Left lung (tissue), 10 donors: ENCODE measurements around the gene PIWIL1. TPM values are rescaled to one million over a fixed set of nuclear protein-coding genes. Genes with fewer than 3 reads are reported as not detected.

Experiments used
- ATAC-seq: fragments of 200-7000 bp; cut with Tn5 transposase; one replicate; pipeline ENCODE4 v1.9.1; 2020; ENCODE audit warnings: moderate library complexity
- DNase-seq, 4 donors: peaks; one replicate each; pipeline ENCODE4 v3.0.0-alpha.2; 2013 to 2020
- H3K27ac ChIP-seq, 2 donors: fragments of 200-600 bp; sonication (generic) in 1 of 2; one replicate each; pipeline versions ENCODE4 v1.5.0 to v1.8.0; 2020 to 2021
- H3K27me3 ChIP-seq, 2 donors: fragments of 200-600 bp; sonication (generic) in 1 of 2; one replicate each; pipeline versions ENCODE4 v1.5.0 to v1.8.0; 2020 to 2021
- H3K36me3 ChIP-seq, 2 donors: fragments of 200-600 bp; sonication (generic) in 1 of 2; one replicate each; pipeline versions ENCODE4 v1.5.0 to v1.8.0; 2020 to 2021
- H3K4me1 ChIP-seq, 2 donors: fragments of 200-600 bp; one replicate each; pipeline ENCODE4 v1.8.0; 2021
- H3K4me3 ChIP-seq, 2 donors: fragments of 200-600 bp; sonication (generic) in 1 of 2; one replicate each; pipeline versions ENCODE4 v1.5.0 to v1.8.0; 2020 to 2021; ENCODE audit warnings: mild to moderate bottlenecking in 1 of 2
- H3K9me3 ChIP-seq, 2 donors: fragments of 200-600 bp; sonication (generic) in 1 of 2; one replicate each; pipeline versions ENCODE4 v1.5.0 to v1.8.0; 2020 to 2021
- intact Hi-C, 2 donors: fragments of 100-400 bp; cut with DNase I; formaldehyde crosslinking; loops; one replicate each; pipeline versions ENCODE4 v1.11.2 to v1.14.2; 2022
- polyA plus RNA-seq, 6 donors: library from polyadenylated mRNA; unstranded; fragments of 120-200 nt; gene quantifications; one replicate each; pipeline ENCODE4 v1.2.1, GENCODE V29; 2013; ENCODE audit not compliant: insufficient read length in 6 of 6
- total RNA-seq, 2 donors: library from RNA; stranded (reverse); fragmentation: NEBNext Ultra II Directional; extraction: Animal tissue kit (Norgen Biotek cat#: 25700); gene quantifications; one replicate each; pipeline ENCODE4 v1.2.1, GENCODE V29; 2021
- TF ChIP-seq, protein P1 (sequence below), 2 donors: fragments of 200-600 bp; sonication (generic) in 1 of 2; IDR thresholded peaks; one replicate each; pipeline versions ENCODE4 v1.5.0 to v1.8.0; 2021; ENCODE audit warnings: antibody characterized with exemption in 2 of 2
- donor health status: DM: no; HTN: yes; CAD: no.
- donor health status: DM: no; HTN: no; CAD: no.

The PIWIL1 gene
- total and polyA plus RNA-seq, 8 donors = 0.04 to 0.82 (median 0.08) TPM; not detected in 4

DNA sequence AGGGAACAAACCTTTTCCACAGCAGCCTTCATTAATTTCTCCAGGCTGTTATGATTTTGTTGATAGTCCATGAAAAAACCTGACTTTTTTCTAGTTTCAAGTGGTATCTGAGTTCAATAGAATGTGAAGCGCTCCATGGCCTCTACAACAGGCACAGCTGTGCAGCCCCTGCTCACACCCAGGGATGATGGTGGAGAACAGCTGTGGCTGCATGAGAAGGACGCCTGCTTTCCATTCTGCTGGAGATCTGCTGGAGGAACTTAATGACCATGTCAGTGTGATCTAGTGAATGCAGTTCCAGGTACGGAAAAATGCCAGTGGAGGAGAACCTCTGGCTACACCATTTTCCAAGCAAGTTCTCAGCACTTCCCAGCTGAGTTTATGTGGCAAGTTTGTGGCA, 80.6 kb downstream of the PIWIL1 start:
- H3K4me3 ChIP-seq = no peak overlapping the region
- TF ChIP-seq, protein P1, sequence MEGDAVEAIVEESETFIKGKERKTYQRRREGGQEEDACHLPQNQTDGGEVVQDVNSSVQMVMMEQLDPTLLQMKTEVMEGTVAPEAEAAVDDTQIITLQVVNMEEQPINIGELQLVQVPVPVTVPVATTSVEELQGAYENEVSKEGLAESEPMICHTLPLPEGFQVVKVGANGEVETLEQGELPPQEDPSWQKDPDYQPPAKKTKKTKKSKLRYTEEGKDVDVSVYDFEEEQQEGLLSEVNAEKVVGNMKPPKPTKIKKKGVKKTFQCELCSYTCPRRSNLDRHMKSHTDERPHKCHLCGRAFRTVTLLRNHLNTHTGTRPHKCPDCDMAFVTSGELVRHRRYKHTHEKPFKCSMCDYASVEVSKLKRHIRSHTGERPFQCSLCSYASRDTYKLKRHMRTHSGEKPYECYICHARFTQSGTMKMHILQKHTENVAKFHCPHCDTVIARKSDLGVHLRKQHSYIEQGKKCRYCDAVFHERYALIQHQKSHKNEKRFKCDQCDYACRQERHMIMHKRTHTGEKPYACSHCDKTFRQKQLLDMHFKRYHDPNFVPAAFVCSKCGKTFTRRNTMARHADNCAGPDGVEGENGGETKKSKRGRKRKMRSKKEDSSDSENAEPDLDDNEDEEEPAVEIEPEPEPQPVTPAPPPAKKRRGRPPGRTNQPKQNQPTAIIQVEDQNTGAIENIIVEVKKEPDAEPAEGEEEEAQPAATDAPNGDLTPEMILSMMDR (IDR thresholded peaks at IDR 0.05) = no peak
- ATAC-seq = no peak
- H3K4me1 ChIP-seq = no peaks in the 10 kb centered on the region
- DNase-seq = no peak
- H3K9me3 ChIP-seq = no peaks in the 10 kb centered on the region
- no peaks in the 10 kb centered on the region for H3K36me3 ChIP-seq
- H3K27ac ChIP-seq = no peak overlapping the region
- peaks cover 0 to 12% of the 10 kb centered on the region in 2 donors for H3K27me3 ChIP-seq
- intact Hi-C loops = no loop called here

DNA sequence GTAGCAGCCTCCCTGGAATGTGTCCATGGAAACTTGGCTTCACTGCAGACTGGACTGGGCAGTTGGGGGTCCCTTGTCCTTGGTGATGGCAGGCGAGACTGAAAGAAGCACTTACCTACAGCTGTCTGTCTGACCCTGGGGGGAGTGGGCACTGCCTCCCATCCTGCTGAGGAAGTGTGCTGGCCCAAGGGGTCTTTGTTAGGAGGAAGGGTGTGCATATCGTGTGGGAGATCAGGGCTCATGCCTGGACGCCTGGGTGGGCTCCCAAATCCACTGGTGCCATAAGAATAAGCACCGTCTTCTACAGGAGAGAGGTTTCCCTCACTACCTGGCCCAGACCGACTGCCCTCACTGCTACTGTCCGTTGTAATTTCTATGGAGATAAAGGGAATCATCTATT, 81.4 kb downstream of the PIWIL1 start:
- no peaks in the 10 kb centered on the region for H3K4me1 ChIP-seq
- DNase-seq = no peak
- no peak for ATAC-seq
- intact Hi-C loops = no loop called here
- H3K9me3 ChIP-seq = no peaks in the 10 kb centered on the region
- TF ChIP-seq, protein P1 (IDR thresholded peaks at IDR 0.05) = no peak
- peaks cover 0 to 8% of the 10 kb centered on the region in 2 donors for H3K27me3 ChIP-seq
- H3K4me3 ChIP-seq = no peak overlapping the region
- H3K27ac ChIP-seq = no peak overlapping the region
- H3K36me3 ChIP-seq = no peaks in the 10 kb centered on the region

DNA sequence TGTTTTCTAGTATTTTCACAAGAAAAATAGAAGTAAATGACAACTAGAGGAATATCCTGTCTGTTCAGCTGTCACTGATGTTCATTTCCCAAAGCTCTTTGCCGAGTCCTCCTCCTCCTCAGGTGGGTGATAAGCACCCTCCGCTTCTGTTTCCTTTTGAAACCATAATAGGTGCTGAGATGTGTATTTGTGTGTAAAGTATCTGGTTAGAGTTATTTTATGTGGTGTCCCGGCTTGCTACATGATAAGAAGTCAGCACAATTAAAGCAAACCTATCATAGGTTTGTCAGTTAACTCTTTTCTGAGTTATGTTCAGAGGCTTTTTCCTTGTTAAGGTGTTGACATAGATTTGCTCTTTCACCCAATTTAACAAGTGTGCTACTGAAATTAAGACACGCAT, 82.4 kb downstream of the PIWIL1 start:
- TF ChIP-seq, protein P1 (IDR thresholded peaks at IDR 0.05) = no peak
- Histone ChIP-seq H3K4me3 (no peak overlapping the region), H3K27me3 (peaks cover 0 to 4% of the 10 kb centered on the region in 2 donors), H3K4me1 (no peaks in the 10 kb centered on the region), H3K36me3 (no peaks in the 10 kb centered on the region), H3K9me3 (no peaks in the 10 kb centered on the region), H3K27ac (no peak overlapping the region)
- no peak for ATAC-seq
- DNase-seq = no peak
- intact Hi-C loops = no loop called here

DNA sequence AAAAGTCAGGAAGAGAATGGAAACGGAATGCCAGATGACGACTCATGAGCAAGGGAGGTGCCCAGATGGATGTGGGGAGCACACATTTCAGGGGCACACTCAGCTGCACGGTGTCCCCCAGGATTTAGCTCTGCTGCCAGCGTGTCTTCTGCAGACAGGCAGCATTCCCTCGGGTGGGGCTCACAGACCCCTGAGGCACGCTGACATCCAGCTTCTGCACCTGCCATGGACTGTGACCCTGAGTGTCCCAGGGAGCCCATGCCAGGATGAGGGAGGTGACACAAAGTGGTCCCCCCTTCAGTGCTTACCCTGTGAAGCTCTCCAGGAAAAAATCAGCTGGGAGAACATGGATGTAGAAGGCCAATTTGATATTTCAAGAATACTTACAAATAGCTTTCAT, 84.2 kb downstream of the PIWIL1 start:
- Histone ChIP-seq H3K27me3 (peaks cover 0 to 4% of the 10 kb centered on the region in 2 donors), H3K36me3 (no peaks in the 10 kb centered on the region), H3K27ac (no peak overlapping the region), H3K4me3 (no peak overlapping the region), H3K9me3 (no peaks in the 10 kb centered on the region), H3K4me1 (no peaks in the 10 kb centered on the region)
- ATAC-seq = no peak
- intact Hi-C loops = no loop called here
- TF ChIP-seq, protein P1 (IDR thresholded peaks at IDR 0.05) = no peak
- no peak for DNase-seq

Other genes starting within 250 kb of the PIWIL1 start
- gene FZD10, start 175.4 kb upstream of the PIWIL1 start, total RNA-seq = under 1 TPM; 0.82 to 0.92 TPM
- 1 to 10 TPM in 2 of 6 donors, under 1 TPM in 4; 0.58 to 1.2 (median 0.89) TPM for gene FZD10, start 175.4 kb upstream of the PIWIL1 start, polyA plus RNA-seq